ENCODE measurements around the gene PEX26.

DNA sequence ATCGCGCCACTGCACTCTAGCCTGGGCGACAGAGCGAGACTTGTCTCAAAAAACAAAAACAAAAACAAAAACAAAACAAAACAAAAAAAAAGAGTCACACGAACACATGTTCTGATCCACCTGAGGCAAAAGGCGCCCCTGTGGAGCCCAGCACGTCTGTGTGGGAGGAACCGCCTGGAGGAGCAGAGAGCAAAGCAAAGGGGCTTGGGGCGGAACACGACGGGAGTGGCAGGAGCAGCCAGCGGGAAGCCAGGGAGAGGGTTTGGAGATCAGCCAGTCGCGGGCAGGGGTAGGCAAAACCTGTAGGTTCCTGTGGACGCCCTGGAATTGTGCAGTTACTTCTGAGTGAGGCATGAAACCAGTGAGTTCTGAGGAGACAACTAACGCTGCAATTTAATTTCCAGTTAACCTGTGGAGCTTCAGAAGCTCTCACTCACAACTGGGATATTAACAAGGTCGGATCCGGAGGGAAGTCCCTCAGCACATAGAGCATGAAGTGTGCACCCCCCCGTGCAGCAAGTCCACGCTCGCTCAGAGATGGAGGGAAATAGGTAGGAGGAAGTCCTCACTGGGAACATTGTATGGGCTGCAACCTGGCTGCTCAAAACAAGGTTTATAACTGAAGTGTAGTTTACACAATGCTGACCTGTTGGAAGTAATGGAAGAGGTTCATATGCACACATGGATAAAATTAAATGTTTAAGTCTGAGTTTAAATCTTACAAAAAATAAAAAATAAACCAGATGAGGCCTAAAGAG lies 59.0 kb downstream of the PEX26 start:
- TF ChIP-seq, protein P1, sequence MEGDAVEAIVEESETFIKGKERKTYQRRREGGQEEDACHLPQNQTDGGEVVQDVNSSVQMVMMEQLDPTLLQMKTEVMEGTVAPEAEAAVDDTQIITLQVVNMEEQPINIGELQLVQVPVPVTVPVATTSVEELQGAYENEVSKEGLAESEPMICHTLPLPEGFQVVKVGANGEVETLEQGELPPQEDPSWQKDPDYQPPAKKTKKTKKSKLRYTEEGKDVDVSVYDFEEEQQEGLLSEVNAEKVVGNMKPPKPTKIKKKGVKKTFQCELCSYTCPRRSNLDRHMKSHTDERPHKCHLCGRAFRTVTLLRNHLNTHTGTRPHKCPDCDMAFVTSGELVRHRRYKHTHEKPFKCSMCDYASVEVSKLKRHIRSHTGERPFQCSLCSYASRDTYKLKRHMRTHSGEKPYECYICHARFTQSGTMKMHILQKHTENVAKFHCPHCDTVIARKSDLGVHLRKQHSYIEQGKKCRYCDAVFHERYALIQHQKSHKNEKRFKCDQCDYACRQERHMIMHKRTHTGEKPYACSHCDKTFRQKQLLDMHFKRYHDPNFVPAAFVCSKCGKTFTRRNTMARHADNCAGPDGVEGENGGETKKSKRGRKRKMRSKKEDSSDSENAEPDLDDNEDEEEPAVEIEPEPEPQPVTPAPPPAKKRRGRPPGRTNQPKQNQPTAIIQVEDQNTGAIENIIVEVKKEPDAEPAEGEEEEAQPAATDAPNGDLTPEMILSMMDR (IDR thresholded peaks at IDR 0.05; ENCODE audit: low read depth, low read length, missing input control), result no peak
- TF ChIP-seq YY1 (IDR thresholded peaks at IDR 0.05), result no peak
- TF ChIP-seq RAD21 (IDR thresholded peaks at IDR 0.05), result no peak
- no peak for TF ChIP-seq TAF1 (conservative IDR thresholded peaks at IDR 0.05)
- TF ChIP-seq, protein P2, sequence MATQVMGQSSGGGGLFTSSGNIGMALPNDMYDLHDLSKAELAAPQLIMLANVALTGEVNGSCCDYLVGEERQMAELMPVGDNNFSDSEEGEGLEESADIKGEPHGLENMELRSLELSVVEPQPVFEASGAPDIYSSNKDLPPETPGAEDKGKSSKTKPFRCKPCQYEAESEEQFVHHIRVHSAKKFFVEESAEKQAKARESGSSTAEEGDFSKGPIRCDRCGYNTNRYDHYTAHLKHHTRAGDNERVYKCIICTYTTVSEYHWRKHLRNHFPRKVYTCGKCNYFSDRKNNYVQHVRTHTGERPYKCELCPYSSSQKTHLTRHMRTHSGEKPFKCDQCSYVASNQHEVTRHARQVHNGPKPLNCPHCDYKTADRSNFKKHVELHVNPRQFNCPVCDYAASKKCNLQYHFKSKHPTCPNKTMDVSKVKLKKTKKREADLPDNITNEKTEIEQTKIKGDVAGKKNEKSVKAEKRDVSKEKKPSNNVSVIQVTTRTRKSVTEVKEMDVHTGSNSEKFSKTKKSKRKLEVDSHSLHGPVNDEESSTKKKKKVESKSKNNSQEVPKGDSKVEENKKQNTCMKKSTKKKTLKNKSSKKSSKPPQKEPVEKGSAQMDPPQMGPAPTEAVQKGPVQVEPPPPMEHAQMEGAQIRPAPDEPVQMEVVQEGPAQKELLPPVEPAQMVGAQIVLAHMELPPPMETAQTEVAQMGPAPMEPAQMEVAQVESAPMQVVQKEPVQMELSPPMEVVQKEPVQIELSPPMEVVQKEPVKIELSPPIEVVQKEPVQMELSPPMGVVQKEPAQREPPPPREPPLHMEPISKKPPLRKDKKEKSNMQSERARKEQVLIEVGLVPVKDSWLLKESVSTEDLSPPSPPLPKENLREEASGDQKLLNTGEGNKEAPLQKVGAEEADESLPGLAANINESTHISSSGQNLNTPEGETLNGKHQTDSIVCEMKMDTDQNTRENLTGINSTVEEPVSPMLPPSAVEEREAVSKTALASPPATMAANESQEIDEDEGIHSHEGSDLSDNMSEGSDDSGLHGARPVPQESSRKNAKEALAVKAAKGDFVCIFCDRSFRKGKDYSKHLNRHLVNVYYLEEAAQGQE (IDR thresholded peaks at IDR 0.05), result no peak
- no peak for TF ChIP-seq SP1 (IDR thresholded peaks at IDR 0.05)
- TF ChIP-seq, protein P3, sequence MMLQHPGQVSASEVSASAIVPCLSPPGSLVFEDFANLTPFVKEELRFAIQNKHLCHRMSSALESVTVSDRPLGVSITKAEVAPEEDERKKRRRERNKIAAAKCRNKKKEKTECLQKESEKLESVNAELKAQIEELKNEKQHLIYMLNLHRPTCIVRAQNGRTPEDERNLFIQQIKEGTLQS (IDR thresholded peaks at IDR 0.05), result no peak
- TF ChIP-seq, protein P4, sequence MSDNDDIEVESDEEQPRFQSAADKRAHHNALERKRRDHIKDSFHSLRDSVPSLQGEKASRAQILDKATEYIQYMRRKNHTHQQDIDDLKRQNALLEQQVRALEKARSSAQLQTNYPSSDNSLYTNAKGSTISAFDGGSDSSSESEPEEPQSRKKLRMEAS (IDR thresholded peaks at IDR 0.05), result no peak
- no peak for TF ChIP-seq RXRA (IDR thresholded peaks at IDR 0.05)

All from liver (tissue), 3 donors.